ENCODE results near the gene DNAJC28. TPM values are rescaled to one million over a fixed set of nuclear protein-coding genes. Genes with fewer than 3 reads are reported as not detected.

The DNAJC28 gene
- total RNA-seq, 1 donor from 2014 or later: 2.8 TPM

DNA sequence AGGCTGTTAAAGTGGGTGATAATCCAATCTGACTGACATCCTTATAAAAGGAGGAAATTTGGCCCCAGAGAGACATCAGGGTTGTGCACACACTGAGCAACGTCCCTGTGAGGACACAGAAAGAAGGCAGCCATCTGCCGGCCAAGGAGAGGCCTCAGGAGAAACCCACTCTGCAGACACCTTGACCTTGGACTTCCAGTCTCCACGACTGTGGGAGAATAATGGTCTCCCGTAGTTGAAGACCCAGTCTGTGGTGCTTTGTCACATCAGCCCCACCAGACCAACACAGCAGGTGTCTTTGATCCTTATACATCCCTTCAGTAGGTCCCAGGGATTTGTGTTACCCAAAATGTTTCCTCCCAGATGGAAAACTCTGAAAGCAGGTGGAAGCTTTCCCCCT is 4.2 kb upstream of the DNAJC28 start:
- Mint-ChIP-seq H3K9me3 (no peaks in the 10 kb centered on the region), H3K27me3 (ENCODE audit: low read depth) (no peaks in the 10 kb centered on the region), H3K27ac (no peak overlapping the region), H3K4me3 (no peak overlapping the region), H3K36me3 (no peaks in the 10 kb centered on the region), H3K4me1 (peaks cover 10% of the 10 kb centered on the region)
- TF ChIP-seq, protein P1, sequence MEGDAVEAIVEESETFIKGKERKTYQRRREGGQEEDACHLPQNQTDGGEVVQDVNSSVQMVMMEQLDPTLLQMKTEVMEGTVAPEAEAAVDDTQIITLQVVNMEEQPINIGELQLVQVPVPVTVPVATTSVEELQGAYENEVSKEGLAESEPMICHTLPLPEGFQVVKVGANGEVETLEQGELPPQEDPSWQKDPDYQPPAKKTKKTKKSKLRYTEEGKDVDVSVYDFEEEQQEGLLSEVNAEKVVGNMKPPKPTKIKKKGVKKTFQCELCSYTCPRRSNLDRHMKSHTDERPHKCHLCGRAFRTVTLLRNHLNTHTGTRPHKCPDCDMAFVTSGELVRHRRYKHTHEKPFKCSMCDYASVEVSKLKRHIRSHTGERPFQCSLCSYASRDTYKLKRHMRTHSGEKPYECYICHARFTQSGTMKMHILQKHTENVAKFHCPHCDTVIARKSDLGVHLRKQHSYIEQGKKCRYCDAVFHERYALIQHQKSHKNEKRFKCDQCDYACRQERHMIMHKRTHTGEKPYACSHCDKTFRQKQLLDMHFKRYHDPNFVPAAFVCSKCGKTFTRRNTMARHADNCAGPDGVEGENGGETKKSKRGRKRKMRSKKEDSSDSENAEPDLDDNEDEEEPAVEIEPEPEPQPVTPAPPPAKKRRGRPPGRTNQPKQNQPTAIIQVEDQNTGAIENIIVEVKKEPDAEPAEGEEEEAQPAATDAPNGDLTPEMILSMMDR (IDR thresholded peaks at IDR 0.05; ENCODE audit: unreplicated experiment): no peak
- DNase-seq (ENCODE audit: low spot score in 2 of 2, unreplicated experiment in 2 of 2): no peak

DNA sequence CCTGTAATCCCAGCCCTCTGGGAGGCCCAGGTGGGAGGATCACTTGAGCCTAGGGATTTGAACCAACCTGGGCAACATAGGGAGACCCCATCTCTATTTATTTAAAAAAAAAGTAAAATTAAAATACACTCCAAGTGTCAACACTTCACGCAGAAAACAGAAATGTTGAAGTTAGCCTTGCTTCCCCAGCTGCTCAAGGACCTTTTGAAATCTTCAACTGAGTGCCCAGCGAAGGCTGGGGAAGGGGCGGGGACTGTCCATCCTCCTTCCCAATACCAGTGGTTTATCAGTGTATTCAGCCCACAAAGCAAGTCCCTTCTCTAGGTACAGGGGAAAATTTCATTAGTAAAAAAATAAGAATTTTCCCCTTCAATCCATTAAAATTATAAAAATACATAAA is 2.2 kb upstream of the DNAJC28 start:
- H3K36me3 Mint-ChIP-seq: peaks cover 6% of the 10 kb centered on the region
- H3K27me3 Mint-ChIP-seq (ENCODE audit: low read depth): no peaks in the 10 kb centered on the region
- no peaks in the 10 kb centered on the region for H3K9me3 Mint-ChIP-seq
- H3K4me3 Mint-ChIP-seq: peak overlapping the region; percentile 36
- no peak overlapping the region for H3K27ac Mint-ChIP-seq
- no peak for DNase-seq (ENCODE audit: low spot score in 2 of 2, unreplicated experiment in 2 of 2)
- TF ChIP-seq, protein P1 (IDR thresholded peaks at IDR 0.05; ENCODE audit: unreplicated experiment): no peak
- H3K4me1 Mint-ChIP-seq: peaks cover 11% of the 10 kb centered on the region

DNA sequence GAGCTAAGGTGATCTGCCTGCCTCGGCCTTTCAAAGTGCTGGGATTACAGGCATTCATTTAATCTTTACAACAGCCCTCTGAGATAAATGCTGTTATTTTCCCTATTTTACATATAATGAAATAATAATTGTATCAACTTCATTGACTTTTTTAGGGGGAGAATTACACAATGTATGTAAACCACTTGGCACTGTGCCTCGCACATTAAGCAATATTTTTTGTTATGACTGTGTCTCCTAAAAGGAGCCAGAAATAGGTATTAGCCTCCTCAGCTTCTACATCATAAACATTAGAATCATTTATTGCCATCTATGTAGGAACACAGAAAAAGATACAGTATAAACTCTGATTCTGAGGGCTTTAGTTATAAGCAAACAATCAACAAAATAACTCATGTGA is 1.1 kb upstream of the DNAJC28 start:
- H3K9me3 Mint-ChIP-seq: no peaks in the 10 kb centered on the region
- TF ChIP-seq, protein P1 (IDR thresholded peaks at IDR 0.05; ENCODE audit: unreplicated experiment): no peak
- H3K27me3 Mint-ChIP-seq (ENCODE audit: low read depth): no peaks in the 10 kb centered on the region
- DNase-seq (ENCODE audit: low spot score in 2 of 2, unreplicated experiment in 2 of 2): no peak
- H3K4me1 Mint-ChIP-seq: peaks cover 11% of the 10 kb centered on the region
- no peak overlapping the region for H3K27ac Mint-ChIP-seq
- H3K4me3 Mint-ChIP-seq: peak overlapping the region; percentile 51
- H3K36me3 Mint-ChIP-seq: peaks cover 7% of the 10 kb centered on the region

DNA sequence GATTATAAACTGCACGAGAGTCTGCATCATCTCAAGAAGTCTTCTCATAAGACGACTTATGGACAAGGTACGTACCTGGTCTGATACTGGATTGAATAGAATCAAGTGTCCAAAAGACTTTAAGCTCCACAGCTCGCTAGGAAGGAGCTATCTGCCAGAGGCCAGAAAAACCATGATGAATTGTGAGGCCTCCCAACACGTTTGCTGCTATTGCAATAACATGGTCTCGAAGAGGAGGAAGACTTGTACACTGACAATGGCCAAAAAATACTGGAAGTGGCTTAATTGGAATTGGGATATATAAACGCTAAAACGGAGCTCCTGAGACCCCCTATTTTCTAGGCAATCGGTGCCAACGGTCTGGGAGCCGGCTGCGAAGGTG is 534 bp downstream of the DNAJC28 start:
- no peak for DNase-seq (ENCODE audit: low spot score in 2 of 2, unreplicated experiment in 2 of 2)
- TF ChIP-seq, protein P1 (IDR thresholded peaks at IDR 0.05; ENCODE audit: unreplicated experiment): no peak
- Mint-ChIP-seq H3K36me3 (peaks cover 7% of the 10 kb centered on the region), H3K27ac (peak overlapping the region; percentile 78), H3K4me3 (peak overlapping the region; percentile 80), H3K27me3 (ENCODE audit: low read depth) (no peaks in the 10 kb centered on the region), H3K4me1 (peaks cover 11% of the 10 kb centered on the region), H3K9me3 (no peaks in the 10 kb centered on the region)

DNA sequence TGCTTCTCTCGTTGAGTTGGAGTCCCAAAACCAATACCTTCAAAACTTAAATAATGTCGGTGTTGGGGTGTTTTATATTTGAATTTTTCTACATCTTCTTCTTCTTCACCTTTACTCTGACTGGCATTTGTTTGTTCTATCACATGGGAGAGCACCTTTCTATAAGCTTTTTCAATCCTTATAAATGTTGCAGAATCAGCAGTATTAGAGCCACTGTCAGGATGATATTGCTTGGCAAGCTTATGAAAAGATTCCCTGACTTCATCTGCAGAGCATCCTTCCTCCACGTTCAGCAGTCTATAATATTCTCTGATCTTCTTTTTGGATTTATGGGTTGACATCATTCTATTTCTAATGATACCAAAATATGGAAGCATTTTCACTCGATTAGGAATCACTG is 2.6 kb downstream of the DNAJC28 start:
- Mint-ChIP-seq H3K9me3 (no peaks in the 10 kb centered on the region), H3K4me1 (peaks cover 9% of the 10 kb centered on the region), H3K4me3 (no peak overlapping the region), H3K27ac (no peak overlapping the region), H3K36me3 (peaks cover 7% of the 10 kb centered on the region), H3K27me3 (ENCODE audit: low read depth) (no peaks in the 10 kb centered on the region)
- TF ChIP-seq, protein P1 (IDR thresholded peaks at IDR 0.05; ENCODE audit: unreplicated experiment): no peak
- no peak for DNase-seq (ENCODE audit: low spot score in 2 of 2, unreplicated experiment in 2 of 2)

- no peak overlapping the region for H3K27ac Mint-ChIP-seq
- no peaks in the 10 kb centered on the region for H3K27me3 Mint-ChIP-seq (ENCODE audit: low read depth)
- peaks cover 7% of the 10 kb centered on the region for H3K36me3 Mint-ChIP-seq
- H3K9me3 Mint-ChIP-seq: no peaks in the 10 kb centered on the region
- TF ChIP-seq, protein P1 (IDR thresholded peaks at IDR 0.05; ENCODE audit: unreplicated experiment): no peak
- H3K4me3 Mint-ChIP-seq: no peak overlapping the region
- no peak for DNase-seq (ENCODE audit: low spot score in 2 of 2, unreplicated experiment in 2 of 2)
- peaks cover 9% of the 10 kb centered on the region for H3K4me1 Mint-ChIP-seq
These were observed 3.5 kb downstream of the DNAJC28 start for GRCh38 chr21:33487996-33488395.

Measured in mesothelial cell of epicardium (in vitro differentiated cells).